Glomerular visceral epithelial cell (primary cell): ENCODE data around the gene EVC2.
"Not testable (repeated sequence)": the region's sequence is repeated elsewhere in the genome, so short reads cannot be mapped to it uniquely, and the experiment has no call there.

Experiments used
- DNase-seq: peaks from one replicate; pipeline ENCODE4 v3.0.0-alpha.2; 2016; ENCODE audit errors: extremely low spot score

Gene EVC2

DNA sequence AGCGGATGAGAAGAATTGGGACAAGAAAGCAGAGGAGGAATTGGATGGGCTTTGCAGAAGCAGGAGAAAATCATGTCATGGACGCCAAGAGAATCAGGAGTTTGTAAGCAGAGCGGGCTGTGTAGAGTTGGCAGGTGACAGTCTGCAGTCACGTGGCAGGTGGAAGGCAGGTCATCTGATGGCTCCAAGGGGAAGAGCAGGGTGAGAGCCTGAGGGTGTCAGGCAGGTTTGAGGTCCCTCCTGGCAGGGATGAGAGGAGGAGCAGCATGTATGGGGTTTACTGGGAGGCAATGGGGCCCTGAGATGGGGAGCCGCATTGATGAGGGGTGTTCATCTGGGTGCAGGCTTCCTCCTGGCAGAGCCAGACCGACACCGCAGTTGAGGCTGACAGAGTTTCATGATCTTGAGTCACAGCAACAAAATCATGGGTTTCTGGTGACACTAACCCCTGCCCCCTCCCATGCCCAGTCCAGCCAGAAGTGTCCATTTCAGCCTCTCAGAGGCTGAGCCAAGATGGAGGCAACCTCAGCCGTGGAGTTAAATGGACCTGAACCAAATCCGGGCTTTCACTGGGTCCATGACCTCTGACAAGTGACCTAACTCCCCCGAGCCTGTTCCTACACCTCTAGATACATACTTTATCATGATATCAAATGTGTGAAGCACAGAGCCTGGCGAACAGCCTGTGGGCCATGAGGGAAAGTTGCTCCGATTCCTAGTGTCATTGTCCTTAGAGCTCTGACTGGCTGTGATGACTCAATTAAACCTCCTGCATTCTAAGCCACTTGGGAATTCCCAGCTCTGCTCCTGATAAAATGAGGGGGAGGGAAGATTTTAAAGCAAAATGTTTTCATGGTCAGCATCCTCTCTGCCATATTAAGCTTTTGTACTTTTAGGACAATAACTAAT, 38.7 kb upstream of the EVC2 start:
- peak; percentile 65 for DNase-seq

DNA sequence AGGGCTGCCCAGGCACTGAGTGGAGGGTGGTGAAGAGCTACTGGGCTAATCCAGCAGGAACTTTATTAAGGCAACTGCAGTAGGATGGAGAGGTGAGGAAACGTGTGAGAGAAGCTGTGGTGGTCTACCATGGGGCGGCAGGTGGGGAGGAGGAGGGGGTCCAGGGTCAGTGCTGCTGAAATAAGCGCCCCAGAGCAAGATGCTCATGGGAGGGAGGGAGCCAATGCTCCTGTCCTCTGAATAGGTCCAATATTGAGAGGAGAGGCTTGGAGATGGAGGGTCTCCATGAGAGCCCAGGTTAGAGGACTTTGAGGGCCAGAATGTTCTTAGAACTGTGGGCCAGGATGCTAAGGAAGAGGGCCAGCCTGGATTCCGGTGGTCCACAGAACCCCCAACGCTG, 37.9 kb upstream of the EVC2 start:
- no peak for DNase-seq

DNA sequence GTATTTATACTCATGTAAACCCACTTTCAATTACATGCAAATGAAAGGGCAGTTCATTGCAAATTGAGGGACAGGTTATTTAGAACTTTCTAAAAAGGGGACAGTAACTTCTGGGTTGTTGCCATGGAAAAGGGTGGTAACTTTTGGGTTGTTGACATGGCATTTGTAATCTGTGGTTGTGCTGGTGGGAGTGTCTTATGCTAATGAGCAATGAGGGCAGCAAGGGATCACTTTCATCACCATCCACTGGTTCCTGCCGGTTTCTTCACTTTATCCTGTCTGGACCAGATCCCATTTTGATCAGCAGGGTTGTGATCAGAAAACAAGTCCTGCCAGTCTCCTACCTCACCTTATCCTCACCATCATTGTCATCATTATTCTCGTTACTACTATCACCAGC, 34.6 kb upstream of the EVC2 start:
- no peak for DNase-seq

DNA sequence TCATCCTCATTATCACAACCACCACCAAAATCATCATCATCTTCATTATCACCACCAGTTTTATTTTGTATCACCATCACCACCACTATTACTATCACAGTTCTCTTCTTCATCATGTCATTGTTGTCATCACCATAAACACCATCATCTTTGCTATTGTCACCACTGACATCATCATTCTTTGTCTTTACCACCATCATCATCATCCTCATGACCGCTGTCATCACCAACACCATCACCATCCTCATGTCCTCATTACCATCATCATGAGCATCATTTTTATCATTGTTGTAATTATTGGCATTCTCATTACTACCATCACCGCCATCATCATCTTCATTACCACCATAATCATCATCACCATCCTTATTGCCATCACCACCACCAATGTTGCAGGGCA, 34.0 kb upstream of the EVC2 start:
- no peak for DNase-seq

DNA sequence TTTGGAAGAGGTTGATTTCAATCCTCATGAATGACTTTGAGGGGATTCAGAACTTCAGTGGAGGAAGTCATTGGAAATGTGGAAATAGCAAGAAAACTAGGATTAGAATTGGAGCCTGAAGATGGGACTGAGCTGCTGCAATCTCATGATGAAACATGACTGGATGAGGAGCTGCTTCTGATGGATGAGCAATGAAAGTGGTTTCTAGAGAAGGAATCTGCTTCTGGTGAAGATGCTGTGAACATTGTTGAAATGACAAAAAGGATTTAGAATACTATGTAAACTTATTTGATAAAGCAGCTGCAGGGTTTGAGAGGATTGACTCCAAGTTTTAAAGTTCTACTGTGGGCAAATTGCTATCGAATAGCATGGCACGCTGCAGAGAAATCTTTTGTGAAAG, 29.7 kb upstream of the EVC2 start:
- no peak for DNase-seq

DNA sequence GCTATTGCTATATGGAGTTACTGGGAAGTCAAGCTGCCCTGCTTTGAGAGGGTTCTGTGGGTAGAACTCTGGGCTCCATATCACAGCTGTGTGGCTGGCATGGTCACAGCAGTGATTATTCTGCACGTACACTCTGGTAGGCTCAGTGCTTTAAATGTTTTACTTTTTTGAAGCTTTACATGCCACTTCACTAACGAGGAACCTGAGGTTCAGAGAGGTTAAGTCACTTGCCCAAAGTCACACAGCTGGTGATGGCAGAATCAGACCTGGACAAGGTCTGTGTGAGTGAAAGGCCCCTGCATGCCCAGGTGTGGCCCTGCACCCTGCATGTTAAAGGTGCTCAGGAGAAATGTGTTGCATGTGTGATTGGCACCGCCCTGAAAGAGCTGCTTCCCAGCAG, 27.1 kb upstream of the EVC2 start:
- DNase-seq = no peak

DNA sequence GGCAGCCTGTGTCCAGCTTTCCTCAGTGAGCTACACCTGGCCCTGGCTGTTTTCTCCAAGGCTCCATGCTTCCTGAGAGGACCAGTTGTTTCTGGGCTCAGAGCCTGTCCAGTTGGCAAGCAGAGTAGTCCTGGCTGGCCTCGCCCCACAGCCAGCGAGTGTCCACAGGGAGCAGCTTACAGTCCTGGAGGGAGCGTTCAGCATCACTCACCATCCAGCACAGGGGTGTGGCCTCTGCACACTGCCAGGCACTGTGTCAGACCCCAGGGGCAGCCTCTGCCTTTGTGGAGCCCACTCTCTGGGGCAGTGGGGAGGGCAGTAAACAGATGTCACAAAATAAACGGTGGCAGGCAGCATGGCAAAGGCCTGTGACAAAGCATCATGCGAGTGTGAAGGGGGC, 26.5 kb upstream of the EVC2 start:
- no peak for DNase-seq

DNA sequence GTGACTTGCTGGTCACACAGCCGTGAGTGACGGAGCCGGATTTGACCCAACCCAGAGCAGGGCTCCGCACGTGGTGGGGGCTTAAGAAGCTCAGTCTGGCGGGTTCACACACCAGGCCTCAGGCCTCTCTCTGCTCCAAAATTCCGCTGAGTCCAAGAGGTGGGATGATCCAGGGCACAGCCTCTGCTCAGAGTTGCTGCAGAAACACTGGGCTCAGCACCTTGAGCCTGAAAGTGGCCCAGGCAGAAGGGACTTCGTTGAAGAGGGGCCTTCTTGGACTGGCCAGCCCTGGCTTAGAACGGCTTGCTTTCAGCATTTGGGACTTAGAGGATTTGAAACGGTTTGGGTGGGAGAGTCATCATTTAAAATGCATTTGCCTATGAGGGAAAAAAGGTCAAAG, 23.8 kb upstream of the EVC2 start:
- no peak for DNase-seq

DNA sequence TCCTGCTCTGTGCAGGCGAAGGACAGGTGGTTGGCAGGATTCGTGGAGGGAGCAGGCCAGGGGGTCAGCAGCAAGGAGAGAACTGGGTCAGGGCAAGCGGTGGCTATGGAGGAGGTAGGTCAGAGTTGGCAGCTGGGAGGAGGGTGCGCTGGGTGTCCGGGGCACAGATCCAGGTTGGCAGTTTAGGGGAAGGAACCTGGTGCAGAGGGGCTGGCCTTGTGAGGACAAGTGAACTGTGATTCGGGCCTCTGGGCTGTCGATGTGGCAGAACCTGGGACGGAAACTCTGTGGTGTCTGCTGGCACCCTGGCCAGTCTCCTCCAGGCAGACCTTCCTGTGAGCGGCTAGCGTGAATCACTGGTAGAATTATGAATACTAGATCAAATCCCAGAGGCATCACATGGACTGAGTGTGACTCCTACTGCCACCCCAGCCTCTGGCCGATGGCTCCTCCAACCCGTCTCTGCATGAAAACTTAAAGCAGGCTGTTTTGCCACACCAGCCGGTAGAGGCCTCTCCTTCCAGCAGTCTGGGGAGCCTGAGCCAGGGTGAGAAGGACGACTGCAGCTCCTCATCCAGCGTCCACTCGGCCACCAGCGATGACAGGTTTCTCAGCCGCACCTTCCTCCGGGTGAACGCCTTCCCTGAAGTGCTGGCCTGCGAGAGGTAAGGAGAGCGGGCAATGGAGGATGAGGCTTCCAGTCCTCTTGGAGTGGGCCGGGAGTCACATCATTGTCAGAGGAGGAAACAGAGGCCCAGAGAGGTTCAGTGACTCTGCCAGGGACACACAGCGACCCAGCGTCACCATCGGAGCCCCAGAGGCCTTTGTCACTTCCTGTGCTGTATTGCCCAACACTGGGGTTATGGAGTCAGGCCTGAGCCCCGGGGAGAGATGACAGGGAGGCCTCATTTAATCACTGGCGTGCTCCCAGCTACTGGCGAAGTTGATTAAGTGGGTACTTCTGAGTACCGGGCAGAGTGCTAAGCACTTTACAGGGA, 22.9 kb upstream of the EVC2 start:
- no peak for DNase-seq

DNA sequence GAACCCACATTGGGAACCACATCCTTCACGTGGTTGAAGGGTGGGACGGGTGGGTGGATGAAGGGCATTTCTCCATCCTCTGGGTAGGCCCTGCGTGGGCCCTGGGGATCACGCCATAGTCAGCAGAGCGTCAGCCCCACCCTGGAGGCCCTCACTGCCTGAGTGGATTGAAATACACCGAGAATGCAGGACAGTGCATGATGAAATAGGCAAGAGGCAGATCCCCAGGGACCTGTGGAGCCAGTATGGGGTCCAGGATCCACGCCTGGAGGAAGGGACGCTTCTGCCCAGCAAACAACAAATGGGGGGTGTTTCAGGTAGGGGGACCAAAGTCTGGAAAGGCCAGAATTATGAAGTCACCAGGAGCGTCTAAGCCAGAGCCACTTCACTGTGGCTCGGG, 22.1 kb upstream of the EVC2 start:
- no peak for DNase-seq

DNA sequence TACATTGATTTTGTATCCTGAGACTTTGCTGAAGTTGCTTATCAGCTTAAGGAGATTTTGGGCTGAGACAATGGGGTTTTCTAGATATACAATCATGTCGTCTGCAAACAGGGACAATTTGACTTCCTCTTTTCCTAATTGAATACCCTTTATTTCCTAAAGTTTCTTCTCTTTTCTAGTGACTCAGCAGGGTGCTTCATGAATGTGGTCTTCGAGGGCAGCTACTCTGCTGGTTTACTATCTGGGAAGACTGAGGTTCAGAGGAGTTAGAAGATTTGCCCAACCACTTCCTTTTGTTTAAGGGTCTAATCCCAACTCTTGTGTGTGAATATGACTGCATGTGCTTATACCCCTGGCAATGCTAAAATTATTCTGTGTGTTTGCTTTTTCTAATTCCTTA, 20.1 kb upstream of the EVC2 start:
- not testable (repeated sequence) for DNase-seq

DNA sequence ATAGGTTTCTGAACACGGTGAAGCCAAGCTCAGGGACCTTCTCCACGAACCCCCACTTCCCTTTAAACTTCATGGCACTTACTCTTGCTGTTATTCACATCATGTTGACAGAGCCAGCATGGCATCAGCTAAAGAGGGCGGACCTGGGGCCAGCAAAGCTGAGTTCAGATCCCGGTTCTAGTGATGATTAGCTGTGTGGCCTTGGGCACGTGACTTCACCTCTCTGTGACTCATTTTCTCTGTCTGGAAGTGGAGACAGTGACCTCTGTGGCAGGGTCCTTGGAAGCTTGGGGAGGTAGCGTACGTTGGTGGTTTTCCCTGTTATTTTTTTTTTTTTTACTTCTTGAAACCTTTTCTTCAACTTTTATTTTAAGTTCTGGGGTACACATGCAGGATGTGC, 16.0 kb upstream of the EVC2 start:
- peak; percentile 90 for DNase-seq

DNA sequence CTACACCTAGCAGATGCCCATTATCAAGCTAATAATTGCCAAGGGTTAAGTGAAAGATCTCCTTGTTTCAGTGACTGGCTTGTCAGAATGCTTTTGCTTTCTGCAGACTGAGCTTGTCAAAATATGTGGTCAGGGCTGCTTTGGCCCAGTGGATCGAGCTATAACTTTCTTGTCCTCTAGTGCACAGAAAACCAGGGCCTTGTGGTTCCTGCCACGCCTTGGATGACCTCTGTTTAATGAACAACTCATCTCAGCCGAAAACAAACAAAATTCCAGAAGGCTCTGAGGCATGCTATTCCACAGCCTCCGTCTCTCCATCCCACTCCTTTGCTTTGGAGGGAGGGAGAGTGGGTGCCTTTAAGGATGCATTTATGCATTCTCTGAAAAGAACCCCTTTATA, 14.0 kb upstream of the EVC2 start:
- peak; percentile 97 for DNase-seq

DNA sequence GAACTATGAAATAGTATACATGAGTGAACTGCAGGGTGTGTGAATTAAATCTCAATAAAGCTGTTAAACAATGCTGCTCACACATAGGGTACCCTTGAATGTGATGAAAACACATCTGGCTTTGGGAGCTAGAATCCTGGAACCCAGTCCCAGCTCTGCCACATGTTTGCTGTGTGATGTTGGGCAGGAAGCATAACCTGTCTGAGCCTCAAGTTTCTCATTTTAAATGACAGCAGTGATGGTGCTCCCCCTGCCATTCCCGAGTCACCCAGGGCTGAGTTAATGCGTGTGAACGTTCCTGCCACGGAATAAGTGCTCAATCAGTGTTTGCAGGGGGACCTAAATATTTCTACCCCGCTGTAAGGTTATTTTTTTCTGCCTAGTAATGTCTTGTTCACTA, 13.6 kb upstream of the EVC2 start:
- no peak for DNase-seq

DNA sequence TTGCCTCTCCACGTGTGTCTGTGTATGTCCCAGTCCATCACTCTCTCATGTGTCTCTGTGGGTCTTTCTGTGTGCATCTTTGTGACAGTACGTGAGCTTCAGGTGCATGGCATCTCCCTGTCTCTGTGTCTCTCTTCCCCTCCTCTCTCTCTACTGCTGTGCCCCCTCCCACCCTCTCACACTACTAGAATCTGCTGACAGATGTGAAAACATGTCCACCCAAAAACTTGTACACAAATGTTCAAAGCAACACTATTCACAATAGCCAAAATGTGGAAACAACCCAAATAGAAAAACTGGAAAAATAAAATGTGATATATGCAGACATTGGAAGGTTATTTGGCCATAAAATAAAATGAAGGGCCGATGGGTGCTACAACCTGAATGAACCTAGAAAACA, 12.6 kb upstream of the EVC2 start:
- no peak for DNase-seq

DNA sequence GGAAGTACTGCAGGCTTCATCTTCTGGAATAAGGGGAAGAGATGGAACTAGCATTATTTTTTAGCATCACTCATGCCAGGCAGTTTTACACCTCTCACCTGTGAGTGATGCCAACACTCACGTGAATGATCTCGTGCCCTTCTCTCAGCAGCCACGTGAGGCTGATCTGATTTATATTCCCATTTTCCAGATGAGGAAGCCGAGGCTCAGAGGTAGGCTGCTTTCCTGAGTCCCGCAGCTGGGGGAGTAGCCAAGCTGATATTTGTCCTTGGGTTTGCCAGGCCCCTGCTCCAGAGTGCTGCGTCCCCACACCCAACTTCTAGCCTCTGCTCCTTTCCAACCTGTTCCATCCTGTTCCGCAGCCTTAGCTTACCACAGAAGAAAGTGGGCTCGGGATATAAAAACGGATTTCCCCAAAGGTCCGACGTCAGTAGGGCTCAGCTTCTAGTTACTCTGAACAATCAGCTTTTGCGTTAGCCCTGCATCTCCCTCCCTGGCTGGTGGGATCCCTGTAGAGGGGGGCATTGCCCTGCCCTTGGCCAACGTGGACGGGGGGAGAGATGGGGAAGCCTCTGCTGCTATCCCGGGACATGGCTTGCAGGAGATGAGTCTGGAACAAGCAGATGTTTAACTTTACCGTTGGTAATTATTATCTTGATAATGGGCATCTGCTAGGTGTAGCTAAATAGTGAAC, 11.9 kb upstream of the EVC2 start:
- DNase-seq = no peak

DNA sequence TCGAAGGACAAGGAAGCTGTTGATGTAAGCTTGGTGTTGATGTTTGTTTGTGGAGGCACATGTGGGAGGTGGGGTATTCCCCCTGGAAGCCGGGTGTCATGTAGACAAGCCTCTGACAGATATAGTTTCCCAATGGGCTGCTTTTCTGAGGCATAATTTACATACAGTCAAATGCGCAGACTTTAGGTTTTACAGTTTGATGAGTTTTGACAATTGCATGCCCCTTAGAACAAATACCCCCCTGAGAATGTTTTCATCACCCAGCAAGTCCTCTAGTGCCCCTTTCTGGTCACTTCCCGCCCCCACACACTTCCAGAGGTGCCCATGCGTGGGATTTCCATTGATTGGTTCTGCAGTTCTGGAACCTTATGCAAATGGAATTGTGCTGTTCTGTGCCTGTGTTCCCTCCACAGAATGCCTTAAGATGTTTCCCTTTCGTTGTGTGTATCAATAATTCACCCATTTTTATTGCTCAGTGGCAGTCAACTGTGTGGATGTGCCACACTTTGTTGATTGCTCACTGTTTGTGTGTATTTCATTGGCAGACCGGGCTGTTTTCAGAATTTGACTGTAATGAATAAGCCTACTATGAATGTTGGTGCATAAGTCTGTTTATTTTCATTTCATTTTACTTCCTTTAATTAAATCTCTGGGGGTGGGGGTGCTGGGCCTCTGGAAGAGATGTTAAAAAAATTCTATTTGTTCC, 11.1 kb upstream of the EVC2 start:
- DNase-seq = no peak

DNA sequence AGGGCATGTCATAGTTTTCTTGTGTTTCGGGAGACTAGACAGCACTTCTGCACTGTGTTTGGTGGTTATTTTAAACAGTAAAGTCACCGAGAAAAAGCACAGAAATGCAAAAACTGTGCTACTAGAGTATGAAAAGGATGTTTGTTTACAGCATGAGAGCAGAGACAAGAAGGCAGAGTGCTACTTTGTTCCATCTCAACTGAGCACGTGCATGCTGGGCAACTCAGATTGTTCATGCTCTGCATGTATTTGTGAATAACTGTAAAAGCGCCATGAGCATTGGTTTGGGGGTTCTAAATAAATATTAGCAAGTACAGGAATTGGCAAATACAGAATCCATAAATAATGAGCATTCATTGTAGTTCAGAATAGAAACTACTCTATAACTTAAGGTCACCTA, 10.1 kb upstream of the EVC2 start:
- DNase-seq = no peak

DNA sequence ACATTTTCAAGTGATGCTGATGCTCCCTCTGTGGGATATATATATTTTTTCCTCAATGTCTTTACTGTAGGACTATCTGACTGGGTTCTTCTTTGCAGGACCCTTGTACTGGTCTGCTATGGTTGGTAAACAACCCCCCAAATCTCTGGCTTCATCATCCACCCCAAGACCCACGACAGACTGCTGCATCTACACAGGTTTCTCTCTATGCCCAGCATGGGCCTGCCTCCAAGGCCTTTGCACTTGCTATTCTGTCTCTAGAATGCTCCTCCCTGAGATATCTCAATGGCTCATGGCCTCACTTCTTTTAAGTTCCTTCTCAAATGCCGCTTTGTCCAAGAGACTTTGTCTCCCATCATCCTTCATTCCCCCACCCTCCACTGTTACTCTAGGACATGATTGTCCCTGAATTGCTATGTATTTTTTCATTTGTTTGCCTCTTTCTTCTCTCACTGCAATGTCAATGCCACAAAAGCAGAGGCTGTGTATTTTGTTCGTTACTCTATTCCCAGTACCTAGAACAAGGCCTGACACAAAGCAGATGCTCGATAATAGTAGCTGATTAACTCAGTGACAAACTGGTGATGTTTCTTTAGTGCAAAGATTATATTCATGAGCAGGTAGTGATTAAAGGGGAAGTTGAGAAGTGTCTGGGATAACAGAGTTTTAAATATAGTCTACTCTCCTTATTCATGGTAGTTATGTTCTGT, 9.2 kb upstream of the EVC2 start:
- no peak for DNase-seq

DNA sequence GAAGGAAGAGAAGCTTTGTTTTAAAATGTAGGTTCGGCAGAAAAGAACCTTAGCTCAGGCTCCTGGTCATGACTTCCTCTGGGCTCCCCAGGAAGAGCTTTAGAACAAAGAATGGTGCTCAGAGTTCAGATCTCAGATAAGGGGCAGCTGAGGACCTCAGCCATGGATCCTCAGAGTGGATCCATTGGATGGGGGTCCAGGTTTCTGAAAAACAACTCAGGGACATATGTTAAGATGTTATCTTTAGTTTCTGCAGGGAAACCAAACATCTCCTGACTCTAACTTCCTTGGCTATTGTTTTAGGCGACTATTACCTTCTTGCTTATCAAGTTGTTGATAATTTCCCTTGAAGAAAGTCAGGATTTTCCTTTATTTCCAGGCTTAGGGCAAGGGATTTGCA, 8.0 kb upstream of the EVC2 start:
- no peak for DNase-seq

DNA sequence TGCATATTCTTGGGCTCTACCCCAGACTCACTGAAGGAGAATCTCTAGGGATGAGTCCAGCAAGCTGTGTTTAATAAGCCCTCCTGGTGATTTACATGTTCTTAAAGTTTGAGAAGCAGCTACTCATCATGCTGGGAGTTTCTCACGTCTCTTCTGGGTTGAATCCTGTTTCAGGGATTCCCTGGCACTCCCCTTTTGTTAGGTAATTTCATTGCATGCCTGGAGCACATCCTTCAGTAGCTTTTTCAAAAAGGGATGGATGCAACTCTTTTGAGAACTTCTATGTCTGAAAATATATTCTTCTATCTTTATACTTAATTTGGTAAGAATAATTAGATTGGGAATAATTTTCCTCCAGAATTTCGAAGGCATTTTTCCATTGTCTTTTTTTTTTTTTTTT, 7.0 kb upstream of the EVC2 start:
- no peak for DNase-seq
